GM19043 (cell line): ENCODE measurements around the gene IGFL4.
"Not testable (repeated sequence)": the region's sequence is repeated elsewhere in the genome, so short reads cannot be mapped to it uniquely, and the experiment has no call there.

ENCODE experiments used
- ATAC-seq: cut with Tn5 transposase; IDR thresholded peaks from one replicate; pipeline ENCODE4 v1.9.1; 2021; ENCODE audit warnings: low read depth; ENCODE audit not compliant: unreplicated experiment

Gene IGFL4

DNA sequence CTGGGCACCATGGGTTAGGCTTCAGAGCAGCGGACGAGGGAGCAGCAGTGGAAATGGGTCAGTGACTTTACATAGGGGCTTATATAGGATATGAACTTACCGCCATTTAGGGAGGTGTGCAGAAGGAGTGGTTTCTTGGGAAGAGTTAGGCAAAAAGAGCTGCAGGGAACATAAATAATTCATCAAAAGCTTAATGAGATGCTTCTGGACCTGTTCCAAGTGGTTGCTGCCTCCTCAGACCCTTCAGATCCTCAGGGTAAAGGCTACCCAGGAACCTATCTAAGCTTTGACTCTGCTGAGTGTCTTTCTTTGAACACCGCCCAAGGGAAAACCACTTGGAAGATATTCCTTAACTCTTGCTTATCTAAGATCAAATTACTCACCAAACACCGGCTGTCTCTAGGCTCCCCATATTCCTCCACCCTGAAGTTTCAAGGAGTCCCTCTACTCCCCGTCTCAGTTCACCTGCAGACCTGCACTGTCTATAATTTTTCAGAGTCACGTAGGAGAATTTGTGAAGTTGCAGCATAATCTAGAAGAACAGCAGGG is at the start of gene IGFL4:
TSS of gene IGFL4 (minus strand) at position 51 of the 549 bp plus-strand sequence. CDS start at position 11, 40 bp downstream.
- ATAC-seq = no peak

DNA sequence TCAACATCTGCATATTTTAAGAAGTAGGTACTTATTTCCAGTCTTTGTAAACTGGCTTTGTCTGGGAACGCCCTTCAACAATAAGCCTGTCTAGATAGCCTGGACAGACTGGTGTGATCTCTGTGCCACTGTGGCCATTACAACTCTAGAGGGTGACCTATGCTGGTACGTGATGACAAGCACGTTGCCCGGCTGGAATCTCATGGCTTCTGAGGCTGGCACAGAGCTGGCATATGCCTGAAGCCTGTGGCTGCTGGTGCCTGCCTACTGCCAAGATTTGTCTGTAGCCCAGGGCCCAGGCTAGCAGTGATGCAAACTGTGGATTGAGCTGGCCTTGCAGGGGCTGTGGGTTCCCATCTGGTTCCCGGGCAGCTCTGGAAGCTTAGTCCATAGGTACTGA is 49.6 kb upstream of the IGFL4 start:
- ATAC-seq = no peak

DNA sequence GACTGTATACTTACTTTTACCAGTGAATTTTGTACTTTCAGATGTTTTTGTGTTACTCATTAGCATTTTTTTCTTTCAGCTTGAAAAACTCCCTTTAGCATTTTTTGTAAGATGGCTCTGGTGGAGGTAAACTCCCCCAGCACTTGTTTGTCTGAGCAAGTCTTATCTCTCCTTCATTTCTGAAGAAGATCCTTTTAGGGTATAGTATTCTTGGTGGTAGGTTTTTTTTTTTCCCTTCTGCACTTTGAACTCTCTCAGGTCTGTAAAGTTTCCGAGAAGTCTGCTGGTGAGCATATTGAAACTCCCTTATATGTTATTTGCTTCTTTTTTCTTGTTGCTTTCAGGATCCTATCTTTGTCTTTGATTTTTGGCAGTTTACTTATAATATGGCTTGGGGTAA is 48.6 kb upstream of the IGFL4 start:
- ATAC-seq = no peak

DNA sequence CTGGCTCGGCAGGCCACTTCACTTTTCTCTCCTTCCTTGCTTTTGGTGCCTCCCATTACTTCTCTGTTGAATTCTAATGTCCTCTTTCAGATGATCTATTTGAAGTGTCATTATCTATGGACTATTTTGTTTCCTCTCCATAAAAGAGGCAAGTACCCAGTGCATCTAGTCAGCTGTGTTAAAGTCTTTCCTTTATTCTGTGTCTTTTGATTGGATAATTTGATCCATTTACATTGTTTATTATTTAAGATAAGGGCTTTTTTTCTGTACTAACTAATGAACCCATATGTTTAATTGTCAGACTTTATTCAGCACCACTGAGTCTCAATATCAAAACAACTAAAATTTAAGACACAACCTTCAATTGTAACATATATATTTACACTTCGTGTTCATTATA is 47.3 kb upstream of the IGFL4 start:
- ATAC-seq = no peak

DNA sequence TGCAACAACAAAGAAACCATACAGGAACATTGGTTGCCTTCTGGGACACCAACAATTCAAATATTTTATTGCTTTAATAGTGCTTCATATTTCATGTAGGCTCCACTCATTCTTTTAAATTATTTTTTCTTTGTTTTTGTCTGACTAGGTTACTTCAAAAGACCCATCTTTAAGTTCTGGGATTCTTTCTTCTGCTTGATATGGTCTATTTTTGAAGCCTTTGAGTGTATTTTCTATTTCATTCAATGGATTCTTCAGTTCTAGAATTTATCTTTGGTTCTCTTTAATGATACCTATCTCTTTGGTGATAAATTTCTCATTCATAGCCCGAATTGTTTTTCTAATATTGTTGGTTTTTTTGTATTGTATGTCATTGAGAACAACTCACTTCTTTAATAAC is 45.1 kb upstream of the IGFL4 start:
- ATAC-seq = no peak

DNA sequence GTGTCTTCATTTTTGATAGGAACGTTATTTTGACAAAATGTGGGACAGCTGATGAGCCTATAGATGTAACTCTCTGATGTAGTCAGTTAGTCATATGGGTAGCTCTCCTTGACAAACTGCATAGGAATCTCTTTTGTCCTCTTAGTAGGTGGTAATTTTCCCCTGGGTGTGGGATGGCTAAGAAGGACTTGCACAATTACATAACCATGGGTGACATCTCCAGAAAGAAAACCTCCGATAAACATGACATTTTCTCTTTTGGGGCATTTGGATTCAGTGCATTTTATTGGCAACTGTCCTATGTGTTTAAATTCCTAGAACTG is 41.9 kb upstream of the IGFL4 start:
- ATAC-seq = no peak

DNA sequence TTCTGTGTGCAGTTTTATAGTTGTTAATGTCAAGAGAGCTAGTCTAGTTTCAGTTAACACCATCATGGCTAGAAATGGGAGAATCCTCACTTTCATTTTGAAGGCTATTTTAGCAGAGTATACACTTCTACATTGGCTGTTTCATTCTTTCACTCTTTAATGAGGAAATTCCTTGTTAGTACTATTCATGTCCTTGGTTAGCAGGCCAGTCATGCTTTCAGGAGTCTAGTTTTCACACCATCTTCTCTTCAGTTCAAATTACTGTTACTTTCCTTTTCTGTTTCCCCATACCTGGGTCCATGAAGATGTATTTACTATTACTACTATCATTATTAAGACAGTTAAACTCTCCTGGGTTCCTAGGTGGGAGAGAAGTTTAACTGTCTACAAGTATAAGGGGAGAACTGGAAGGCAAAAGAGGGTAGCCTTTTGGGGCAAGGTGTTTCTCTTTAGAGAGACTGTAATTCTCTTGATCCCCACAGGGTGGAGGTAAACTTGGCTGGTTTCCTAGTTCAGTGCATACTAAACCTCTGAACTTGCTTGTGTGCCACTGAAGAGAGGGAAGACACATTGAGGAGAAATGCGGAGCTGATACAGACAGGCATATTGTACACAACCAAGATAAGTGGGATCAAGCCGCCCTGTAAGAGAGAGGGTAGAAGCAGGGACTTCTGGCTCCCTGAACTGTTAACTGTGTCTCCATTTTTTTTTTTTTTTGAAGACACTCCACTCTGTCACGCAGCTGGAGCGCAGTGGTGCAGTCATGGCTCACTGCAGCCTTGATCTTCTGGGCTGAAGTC is 41.3 kb upstream of the IGFL4 start:
- no peak for ATAC-seq

DNA sequence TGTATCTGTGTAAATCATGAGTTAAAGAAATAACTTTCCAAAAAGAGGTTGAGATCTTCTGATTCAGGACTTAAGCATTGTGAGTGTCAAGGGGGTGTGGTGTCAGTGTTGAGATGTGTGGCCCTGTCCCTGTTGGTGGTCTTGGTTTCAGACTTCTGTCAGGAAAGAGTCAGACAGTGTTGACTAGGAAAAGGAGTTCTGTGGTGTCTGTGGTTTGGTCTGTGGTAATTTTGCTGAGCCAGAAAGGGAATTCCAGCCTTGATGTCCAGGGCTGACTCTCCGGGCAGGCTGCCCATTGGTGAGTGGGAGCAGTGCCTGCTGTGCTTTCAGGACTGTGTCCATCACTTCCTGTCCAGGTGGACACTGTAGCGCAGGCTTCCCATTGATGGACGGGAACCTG is 39.8 kb upstream of the IGFL4 start:
- ATAC-seq = no peak

DNA sequence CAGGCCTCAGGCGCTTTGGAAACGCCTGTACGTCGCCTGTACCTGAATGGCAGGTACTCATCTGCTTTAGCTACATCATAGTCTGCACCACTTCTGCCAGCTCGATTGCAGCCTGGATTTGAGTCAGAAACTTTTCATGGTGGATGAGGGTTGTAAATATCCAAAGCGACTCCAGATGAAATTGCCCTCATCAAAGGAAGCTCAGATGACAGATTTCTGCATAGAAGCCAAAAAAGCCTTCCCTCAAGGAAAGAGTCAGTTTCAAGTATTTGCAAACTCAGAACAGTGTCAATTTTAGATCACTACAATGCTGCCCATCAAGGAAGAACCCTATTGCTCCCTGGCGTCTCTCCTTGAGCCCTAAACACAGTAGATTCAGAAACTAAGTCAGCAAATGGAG is 38.8 kb upstream of the IGFL4 start:
- no peak for ATAC-seq

DNA sequence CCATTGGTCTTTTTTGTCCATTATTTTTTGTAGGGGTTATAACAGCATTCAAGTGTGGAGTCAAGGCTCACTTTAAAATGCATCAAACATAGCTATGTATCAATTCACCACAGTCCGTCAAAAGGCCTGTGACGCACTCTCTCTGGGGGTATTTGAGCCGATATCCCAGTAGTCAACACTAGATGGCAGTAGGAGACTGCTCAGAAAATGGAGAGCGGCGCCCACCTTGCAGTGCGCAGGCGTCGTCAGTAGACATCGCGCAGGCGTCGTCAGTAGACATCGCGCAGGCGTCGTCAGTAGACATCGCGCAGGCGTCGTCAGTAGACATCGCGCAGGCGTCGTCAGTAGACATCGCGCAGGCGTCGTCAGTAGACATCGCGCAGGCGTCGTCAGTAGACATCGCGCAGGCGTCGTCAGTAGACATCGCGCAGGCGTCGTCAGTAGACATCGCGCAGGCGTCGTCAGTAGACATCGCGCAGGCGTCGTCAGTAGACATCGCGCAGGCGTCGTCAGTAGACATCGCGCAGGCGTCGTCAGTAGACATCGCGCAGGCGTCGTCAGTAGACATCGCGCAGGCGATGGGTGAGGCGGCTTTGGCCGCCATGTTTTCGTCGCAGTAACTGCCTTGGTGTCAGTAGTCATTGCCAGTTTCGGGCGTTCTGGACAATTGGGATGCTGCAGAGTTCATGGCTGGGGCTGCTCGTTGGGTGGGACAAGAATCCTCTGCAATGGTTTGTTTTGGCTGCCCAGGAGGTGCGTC is 38.0 kb upstream of the IGFL4 start:
- not testable (repeated sequence) for ATAC-seq

DNA sequence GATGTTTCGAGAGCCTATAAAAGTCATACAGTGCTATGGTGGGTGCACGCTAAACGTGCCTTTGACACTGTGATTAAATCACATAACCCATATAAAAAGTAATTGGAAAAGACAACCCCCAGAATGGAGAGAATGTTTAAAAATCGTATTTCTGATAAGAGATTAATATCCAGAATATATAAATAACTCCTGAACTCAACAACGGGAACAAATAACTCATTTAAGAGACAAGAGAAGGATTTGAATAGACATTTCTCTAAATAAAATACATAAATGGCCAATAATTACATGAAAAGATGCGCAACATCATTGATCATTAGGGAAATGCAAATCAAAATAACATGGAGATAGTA is 37.0 kb upstream of the IGFL4 start:
- no peak for ATAC-seq

DNA sequence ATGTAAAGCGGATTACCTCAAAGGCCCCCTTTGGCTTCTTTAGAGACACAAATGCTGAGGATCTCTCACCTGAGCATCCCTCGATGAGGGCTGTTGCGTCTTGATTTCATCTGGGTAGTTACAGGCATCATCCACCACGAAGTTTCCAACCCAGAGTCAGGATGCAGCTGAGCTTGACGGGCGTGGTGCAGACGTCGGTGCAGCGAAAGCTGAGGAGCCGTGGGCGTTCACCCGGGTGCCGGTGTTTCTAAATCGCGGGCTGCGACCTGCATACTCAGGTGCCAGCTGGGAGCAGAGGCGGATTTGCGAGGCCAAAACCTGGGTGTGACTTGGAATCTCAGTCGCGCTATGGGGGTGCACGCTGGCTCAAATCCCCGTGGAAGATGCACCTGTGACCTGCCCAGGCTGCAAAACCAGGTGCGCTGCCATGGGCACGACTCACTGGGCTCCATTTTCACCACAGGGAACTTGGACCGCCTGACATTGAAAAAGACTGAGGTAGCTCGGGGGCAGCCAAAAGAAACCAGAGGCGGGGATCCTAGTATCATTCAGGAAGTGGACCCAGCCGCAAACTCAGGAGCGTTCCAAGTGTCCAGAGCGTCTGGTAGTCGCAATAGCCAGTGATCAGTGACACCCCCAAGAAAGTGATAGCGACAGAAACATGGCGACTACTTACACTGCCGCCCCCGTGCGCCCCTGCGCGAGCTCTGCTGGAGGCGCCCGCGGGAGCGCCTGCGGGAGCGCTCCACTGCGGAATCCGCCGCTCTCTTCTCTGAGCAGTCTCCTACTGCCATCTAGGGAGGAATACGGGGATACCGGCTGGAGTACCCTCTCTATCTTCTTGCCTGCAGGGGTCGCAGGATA is 36.4 kb upstream of the IGFL4 start:
- no peak for ATAC-seq

DNA sequence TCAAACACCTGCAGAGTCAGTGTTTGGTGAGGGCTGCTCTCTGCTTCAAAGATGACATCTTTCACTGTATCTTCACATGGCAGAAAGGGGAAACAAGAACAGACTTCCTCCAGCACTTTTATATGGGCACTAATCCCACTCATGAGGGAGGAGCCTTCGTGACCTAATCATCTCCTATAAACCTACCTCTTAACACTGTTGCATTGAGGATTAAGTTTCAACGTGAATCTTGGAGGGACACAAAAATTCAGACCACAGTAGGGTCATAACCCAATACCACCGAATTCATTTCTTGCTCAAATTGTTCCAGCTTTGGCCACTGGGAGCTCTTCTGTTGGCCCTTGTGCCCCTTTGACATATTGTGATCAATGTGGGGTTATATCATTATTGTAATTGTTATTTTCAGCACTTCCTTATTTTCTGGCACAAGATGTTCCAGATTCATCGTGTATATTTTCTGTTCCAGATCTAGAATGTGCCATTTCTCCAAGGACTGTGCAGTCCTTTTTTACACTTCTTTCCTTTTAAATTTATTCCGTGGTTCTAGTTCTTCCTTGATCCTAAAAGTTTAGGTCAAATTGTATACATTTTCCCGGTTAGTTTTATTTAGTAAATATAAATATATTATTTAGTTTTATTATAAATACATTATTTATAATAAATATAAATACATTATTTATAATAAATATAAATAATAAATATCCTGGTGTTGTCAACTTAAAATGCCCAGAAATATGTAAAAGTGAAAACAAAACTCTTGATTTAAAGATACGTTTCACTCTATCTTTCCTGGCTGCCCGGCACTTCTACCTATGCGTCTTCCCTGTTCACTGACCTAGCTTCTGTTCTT is 35.5 kb upstream of the IGFL4 start:
- ATAC-seq = no peak

DNA sequence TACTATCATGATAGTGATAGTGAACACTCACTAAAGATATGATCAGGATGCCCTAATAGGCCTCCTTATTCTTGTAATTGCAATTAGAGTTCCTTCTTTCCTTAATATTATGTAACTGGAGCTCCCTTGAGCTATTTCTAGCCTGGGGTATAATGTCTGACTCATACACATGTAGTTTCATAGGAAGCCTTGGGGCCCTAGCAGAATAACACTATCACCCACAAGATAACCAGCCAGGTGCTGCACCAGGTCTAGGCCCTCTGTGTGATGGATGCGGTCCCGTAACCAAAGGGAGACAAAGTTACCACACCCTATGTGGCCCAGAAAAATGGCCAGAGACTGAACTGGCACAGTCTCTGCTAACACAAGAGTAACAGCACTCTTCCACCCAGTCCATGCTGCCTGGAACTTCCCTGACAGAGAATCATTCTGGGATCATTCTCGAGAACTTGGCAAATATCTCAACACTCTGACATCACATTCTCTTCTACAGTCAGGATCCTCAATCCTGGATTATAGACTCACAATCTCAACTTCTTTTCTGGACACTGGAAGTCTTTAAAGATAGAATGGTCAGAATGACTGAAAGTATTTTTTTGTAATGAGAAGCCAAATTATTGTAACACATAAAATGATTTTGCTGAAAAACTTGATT is 32.6 kb upstream of the IGFL4 start:
- ATAC-seq = no peak

DNA sequence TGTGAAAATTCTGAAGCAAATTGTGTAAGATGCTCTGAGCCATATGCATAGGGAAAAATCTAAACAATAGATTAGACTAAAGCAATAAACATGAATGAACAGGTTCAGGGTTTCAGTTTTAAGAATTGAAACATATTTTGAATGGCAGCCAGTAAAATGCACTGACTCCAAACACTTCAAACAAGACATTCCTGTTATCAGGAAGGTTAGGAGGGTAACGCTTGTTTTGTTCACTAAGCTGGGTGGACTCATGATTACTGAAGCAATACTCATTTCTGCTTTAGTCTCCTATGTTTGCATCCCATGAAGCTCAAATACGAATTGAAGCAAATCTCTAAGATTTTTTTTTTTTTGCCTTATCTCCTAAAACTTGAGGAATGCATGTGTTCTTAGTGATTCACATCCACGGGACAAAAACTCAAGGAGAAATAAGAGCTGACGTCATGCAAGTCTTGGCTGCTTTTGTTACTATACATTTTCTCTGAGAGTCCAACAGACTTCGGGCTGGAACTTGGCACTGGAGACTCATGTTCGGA is 29.1 kb upstream of the IGFL4 start:
- ATAC-seq = no peak

DNA sequence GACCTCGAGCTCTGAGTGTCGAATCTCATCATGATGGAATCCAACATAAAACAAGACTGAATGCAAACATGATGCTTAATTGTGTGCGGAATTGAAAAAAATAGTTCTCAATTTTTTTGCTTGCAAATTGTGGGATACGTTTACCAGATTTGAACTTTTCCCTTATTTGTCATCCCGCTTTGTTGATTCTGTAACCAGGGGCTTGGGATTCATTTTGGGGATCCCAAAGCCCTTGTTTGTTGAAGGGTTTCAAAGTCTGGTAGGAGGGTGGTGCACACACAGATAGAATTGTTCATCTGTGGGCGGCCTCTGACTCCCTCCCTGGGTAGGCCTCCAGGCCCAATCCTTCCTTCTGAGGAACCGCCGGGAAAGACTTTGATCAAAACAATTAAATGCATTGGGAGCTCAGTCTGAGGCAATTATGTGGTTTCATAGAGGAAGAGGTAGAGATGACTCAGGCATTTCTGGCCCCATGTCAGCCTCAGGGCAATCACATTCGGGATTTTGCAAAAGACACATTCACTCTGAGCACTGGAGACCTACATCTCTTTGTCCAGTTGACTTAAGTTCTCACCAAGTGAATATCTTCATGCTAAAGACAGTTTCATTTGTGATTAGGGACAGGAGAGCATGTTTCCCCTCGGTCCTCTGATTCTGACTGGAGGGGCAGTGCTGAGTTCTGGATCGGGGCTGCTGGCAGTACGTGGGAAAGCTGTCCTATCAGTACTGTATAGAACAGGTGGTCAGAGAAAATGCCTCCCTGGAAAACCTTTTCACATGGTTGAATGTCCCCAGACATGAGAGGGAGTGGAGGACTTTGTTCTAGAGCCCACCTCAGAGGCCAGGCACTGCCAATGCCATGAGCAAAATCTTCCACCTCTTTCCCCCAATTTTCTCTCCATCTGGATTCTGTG is 27.8 kb upstream of the IGFL4 start:
- ATAC-seq = no peak

DNA sequence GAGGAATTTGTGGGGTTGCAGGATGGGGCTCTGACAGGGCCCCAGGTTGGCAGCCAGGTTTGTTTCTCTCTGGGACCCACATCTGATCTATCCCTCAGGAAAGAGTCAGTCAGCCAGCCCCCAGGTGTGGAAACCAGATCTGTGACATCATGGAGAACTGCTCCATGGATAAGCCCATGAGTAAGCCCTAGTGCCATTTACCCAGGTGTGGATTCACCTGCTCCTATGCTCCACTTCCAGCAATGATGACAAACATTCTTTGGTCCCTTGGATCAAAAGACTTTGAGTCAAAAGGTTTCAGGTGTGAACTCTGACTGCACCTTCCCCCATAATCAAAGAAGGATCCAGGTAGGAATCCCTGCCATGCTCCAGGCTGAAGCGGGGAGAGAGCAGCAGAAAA is 26.9 kb upstream of the IGFL4 start:
- ATAC-seq = no peak

DNA sequence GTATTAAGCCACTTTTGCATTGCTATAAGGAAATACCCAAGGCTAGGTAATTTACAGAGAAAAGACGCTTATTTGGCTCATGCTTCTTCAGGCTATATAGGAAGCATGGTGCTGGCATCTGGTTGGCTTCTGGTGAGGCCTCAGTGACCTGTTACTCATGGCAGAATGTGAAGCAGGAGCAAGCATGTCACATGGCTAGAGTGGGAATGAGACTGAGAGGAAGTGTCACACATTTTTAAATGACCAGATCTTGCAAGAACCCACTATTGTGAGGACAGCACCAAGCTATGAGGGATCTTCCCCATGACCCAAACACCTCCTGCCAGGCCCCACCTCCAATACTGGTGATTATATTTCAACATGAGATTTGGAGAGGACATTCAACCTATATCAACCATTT is 25.7 kb upstream of the IGFL4 start:
- ATAC-seq = no peak
